Measurements from ENCODE around the gene KDM2A.

The KDM2A gene

DNA sequence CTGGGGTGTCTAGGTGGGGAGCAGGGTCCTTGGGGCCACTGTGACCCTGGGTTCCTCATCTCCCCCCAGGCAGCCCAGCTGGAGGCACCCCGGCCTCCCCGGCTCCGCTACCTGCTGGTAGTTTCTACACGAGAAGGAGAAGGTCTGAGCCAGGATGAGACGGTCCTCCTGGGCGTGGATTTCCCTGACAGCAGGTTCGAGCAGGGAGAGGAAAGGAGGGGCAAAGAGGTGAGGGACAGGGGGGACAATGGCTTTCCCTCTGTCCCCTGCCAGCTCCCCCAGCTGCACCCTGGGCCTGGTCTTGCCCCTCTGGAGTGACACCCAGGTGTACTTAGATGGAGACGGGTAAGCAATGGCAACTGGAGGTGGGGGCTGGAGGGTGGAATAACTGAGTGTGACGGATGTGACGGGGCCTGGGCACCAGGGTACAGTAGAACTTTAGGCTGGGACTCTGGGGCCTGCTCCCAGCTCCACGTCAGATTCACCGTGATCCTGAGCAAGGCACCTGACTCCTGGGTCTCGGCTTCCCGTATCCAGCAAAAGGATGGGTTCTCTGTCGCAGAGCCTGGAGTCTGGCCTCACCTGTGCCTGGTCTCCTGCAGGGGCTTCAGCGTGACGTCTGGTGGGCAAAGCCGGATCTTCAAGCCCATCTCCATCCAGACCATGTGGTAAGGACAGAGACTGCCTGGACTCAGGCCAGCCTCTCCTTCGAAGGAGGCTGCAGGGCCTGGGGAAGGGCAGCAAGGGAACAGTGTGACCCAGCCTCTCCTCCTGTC, 187.9 kb downstream of the KDM2A start:
- no peak for DNase-seq

DNA sequence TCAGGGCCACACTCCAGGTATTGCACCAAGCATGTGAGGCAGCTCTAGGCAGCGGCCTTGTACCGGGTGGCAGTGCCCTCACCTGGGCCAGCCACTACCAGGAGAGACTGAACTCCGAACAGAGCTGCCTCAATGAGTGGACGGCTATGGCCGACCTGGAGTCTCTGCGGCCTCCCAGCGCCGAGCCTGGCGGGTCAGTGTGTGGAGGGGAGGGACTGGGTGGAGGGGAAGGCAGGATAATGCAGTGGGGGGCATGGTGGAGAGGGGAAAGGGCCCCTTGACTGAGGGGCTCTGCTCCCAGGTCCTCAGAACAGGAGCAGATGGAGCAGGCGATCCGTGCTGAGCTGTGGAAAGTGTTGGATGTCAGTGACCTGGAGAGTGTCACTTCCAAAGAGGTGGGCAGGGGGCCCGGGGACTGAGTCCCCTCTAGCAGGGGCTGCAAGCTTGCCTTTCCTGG, 188.5 kb downstream of the KDM2A start:
- no peak for DNase-seq

Data from cerebellar nuclear complex (tissue), 1 donor.